Liver (tissue), 9 donors: ENCODE data around the gene PRDX6. TPM values are rescaled to one million over a fixed set of nuclear protein-coding genes. Genes with fewer than 3 reads are reported as not detected.

Experiments
- DNase-seq: peaks from one replicate; pipeline ENCODE4 v3.0.0-alpha.2; 2017; ENCODE audit warnings: low spot score
- H3K27ac ChIP-seq, 2 donors: one replicate each; pipeline ENCODE4 v1.7.0; 2013; ENCODE audit warnings: inconsistent platforms in 2 of 2, low read length in 2 of 2, control low read depth in 1 of 2, low read depth in 1 of 2, mild to moderate bottlenecking in 1 of 2
- H3K27me3 ChIP-seq, 4 donors: one replicate each; pipeline versions ENCODE4 v1.6.1 to v1.7.0; 2013; ENCODE audit warnings: low read length in 3 of 4, inconsistent platforms in 1 of 4, mild to moderate bottlenecking in 1 of 4, moderate library complexity in 1 of 4; ENCODE audit not compliant: control insufficient read depth in 4 of 4, insufficient read depth in 4 of 4
- H3K36me3 ChIP-seq, 4 donors: one replicate each; pipeline versions ENCODE4 v1.6.1 to v1.7.0; 2013; ENCODE audit warnings: low read length in 3 of 4, mild to moderate bottlenecking in 3 of 4, low read depth in 1 of 4, moderate library complexity in 1 of 4; ENCODE audit not compliant: control insufficient read depth in 4 of 4, insufficient read depth in 3 of 4
- H3K4me1 ChIP-seq, 4 donors: one replicate each; pipeline versions ENCODE4 v1.6.1 to v1.7.0; 2013; ENCODE audit warnings: low read length in 3 of 4, mild to moderate bottlenecking in 3 of 4, moderate library complexity in 1 of 4; ENCODE audit not compliant: control insufficient read depth in 4 of 4, insufficient read depth in 4 of 4
- H3K4me3 ChIP-seq, 3 donors: one replicate each; pipeline versions ENCODE4 v1.6.1 to v1.7.0; 2013; ENCODE audit warnings: low read length in 3 of 3, control low read depth in 1 of 3, low read depth in 1 of 3, mild to moderate bottlenecking in 1 of 3
- H3K9ac ChIP-seq, 2 donors: one replicate each; pipeline ENCODE4 v1.7.0; 2013; ENCODE audit warnings: low read length in 2 of 2, mild to moderate bottlenecking in 2 of 2, moderate library complexity in 2 of 2, control low read depth in 1 of 2, low read depth in 1 of 2
- H3K9me3 ChIP-seq, 4 donors: one replicate each; pipeline versions ENCODE4 v1.6.1 to v1.7.0; 2013; ENCODE audit warnings: low read length in 3 of 4; ENCODE audit not compliant: control insufficient read depth in 4 of 4
- ATF3 ChIP-seq: IDR thresholded peaks from 2 replicates; pipeline ENCODE4 v1.6.1; 2016; ENCODE audit warnings: antibody characterized with exemption
- CTCF ChIP-seq: fragments of 150-350 bp; IDR thresholded peaks from 2 replicates; pipeline ENCODE4 v1.5.1; 2017; ENCODE audit warnings: improper control_type of control experiment, low read depth, low read length; ENCODE audit not compliant: missing input control
- FOXA2 ChIP-seq: IDR thresholded peaks from 2 replicates; pipeline ENCODE4 v1.6.1; 2016; ENCODE audit warnings: antibody characterized with exemption
- GABPA ChIP-seq, 2 donors: IDR thresholded peaks in 1 of 2; conservative IDR thresholded peaks in 1 of 2; 2 replicates each; pipeline ENCODE4 v1.6.1; 2016; ENCODE audit warnings: antibody characterized with exemption in 2 of 2, mild to moderate bottlenecking in 1 of 2, moderate library complexity in 1 of 2
- HNF4A ChIP-seq, 2 donors: conservative IDR thresholded peaks; 2 replicates each; pipeline ENCODE4 v1.6.1; 2016; ENCODE audit warnings: antibody characterized with exemption in 2 of 2, mild to moderate bottlenecking in 2 of 2
- HNF4G ChIP-seq: IDR thresholded peaks from 2 replicates; pipeline ENCODE4 v1.6.1; 2016; ENCODE audit warnings: antibody characterized with exemption
- JUND ChIP-seq, 2 donors: IDR thresholded peaks; 2 replicates each; pipeline ENCODE4 v1.6.1; 2016; ENCODE audit warnings: antibody characterized with exemption in 2 of 2
- MAX ChIP-seq: IDR thresholded peaks from 2 replicates; pipeline ENCODE4 v1.6.1; 2016; ENCODE audit warnings: antibody characterized with exemption
- NR2F2 ChIP-seq: IDR thresholded peaks from 2 replicates; pipeline ENCODE4 v1.6.1; 2016; ENCODE audit warnings: antibody characterized with exemption
- RAD21 ChIP-seq, 2 donors: IDR thresholded peaks; 2 replicates each; pipeline ENCODE4 v1.6.1; 2016; ENCODE audit warnings: antibody characterized with exemption in 2 of 2, mild to moderate bottlenecking in 2 of 2
- REST ChIP-seq: IDR thresholded peaks from 2 replicates; pipeline ENCODE4 v1.6.1; 2016; ENCODE audit warnings: antibody characterized with exemption, mild to moderate bottlenecking
- RXRA ChIP-seq, 2 donors: IDR thresholded peaks; 2 replicates each; pipeline ENCODE4 v1.6.1; 2017 to 2018; ENCODE audit warnings: antibody characterized with exemption in 2 of 2, mild to moderate bottlenecking in 1 of 2
- SP1 ChIP-seq: IDR thresholded peaks from 2 replicates; pipeline ENCODE4 v1.6.1; 2018; ENCODE audit warnings: antibody characterized with exemption, mild to moderate bottlenecking
- TAF1 ChIP-seq: conservative IDR thresholded peaks from 2 replicates; pipeline ENCODE4 v1.6.1; 2016; ENCODE audit warnings: antibody characterized with exemption, mild to moderate bottlenecking
- YY1 ChIP-seq: IDR thresholded peaks from 2 replicates; pipeline ENCODE4 v1.6.1; 2016; ENCODE audit warnings: antibody characterized with exemption, mild to moderate bottlenecking
- ZBTB33 ChIP-seq: IDR thresholded peaks from 2 replicates; pipeline ENCODE4 v1.6.1; 2016; ENCODE audit warnings: antibody characterized with exemption
- WGBS: extraction: QIAGEN DNeasy Blood & Tissue Kit; methylation state at CpG from one replicate; pipeline ENCODE4 v1.1.7; 2013; 5-methylcytosine and 5-hydroxymethylcytosine counted together
- polyA plus RNA-seq, 2 donors: library from polyadenylated mRNA; stranded (reverse) in 1 of 2; unstranded in 1 of 2; fragments of 200-250 nt in 1 of 2; fragments of >200 nt in 1 of 2; fragmentation: Nextera tagmentation in 1 of 2; extraction: Ambion mirVana in 1 of 2; gene quantifications; one replicate each; pipeline versions ENCODE4 v1.2.1 to v1.2.3, GENCODE V29; 2013 to 2015
- total RNA-seq, 2 donors: library from RNA; depleted of rRNA; stranded (reverse); fragments of >200 nt; gene quantifications; one replicate each; pipeline ENCODE4 v1.2.3, GENCODE V29; 2014
- donor health status: healthy.
- donor health status: healthy.
- donor health status: healthy.
- donor health status: healthy.
- donor health status: healthy.

The PRDX6 gene
- total and polyA plus RNA-seq, 4 donors: 147 to 370 (median 240) TPM

- H3K36me3 ChIP-seq: no peaks in the 10 kb centered on the region
- TF ChIP-seq GABPA (IDR thresholded peaks at IDR 0.05 in 1 of 2, conservative IDR thresholded peaks at IDR 0.05 in 1 of 2) (no peak), RXRA (IDR thresholded peaks at IDR 0.05) (no peak), HNF4A (conservative IDR thresholded peaks at IDR 0.05) (no peak), SP1 (no peak), YY1 (peak; percentile 19), JUND (IDR thresholded peaks at IDR 0.05) (no peak), REST (no peak)
- WGBS: 27% methylated on average over 5 of the region's 5 CpGs
- H3K4me3 ChIP-seq: peak overlapping the region; percentile 51 to 83 (median 64)
- DNase-seq: no peak
- no peaks in the 10 kb centered on the region for H3K27me3 ChIP-seq
- peak overlapping the region; percentile 33 to 66 for H3K9ac ChIP-seq
- no peaks in the 10 kb centered on the region for H3K9me3 ChIP-seq
- peaks cover 6 to 64% (median 53%) of the 10 kb centered on the region in 4 donors for H3K4me1 ChIP-seq
- peak overlapping the region; percentile 92 to 97 for H3K27ac ChIP-seq
Measured at GRCh38 chr1:173475564-173476196, 1.5 kb upstream of the PRDX6 start.

GRCh38 chr1:173476197-173476664 is 904 bp upstream of the PRDX6 start:
- no peak for TF ChIP-seq RAD21 (IDR thresholded peaks at IDR 0.05)
- H3K9ac ChIP-seq: peak overlapping the region; percentile 66 to 71
- H3K4me1 ChIP-seq: peaks cover 6 to 70% (median 59%) of the 10 kb centered on the region in 4 donors
- H3K36me3 ChIP-seq: peaks cover 0 to 4% (median 3%) of the 10 kb centered on the region in 4 donors
- WGBS: 29% methylated on average over 5 of the region's 5 CpGs
- H3K9me3 ChIP-seq: no peaks in the 10 kb centered on the region
- no peaks in the 10 kb centered on the region for H3K27me3 ChIP-seq
- DNase-seq: no peak
- H3K27ac ChIP-seq: peak overlapping the region; percentile 92 to 97
- H3K4me3 ChIP-seq: peak overlapping the region; percentile 64 to 96 (median 83)

GRCh38 chr1:173476665-173477285 is 360 bp upstream of the PRDX6 start:
- no peaks in the 10 kb centered on the region for H3K9me3 ChIP-seq
- WGBS: under 1% methylated on average over 62 of the region's 62 CpGs
- H3K4me1 ChIP-seq: peaks cover 6 to 75% (median 61%) of the 10 kb centered on the region in 4 donors
- H3K4me3 ChIP-seq: peak overlapping the region; percentile 83 to 96 (median 87)
- H3K36me3 ChIP-seq: peaks cover 3 to 10% (median 9%) of the 10 kb centered on the region in 4 donors
- peak overlapping the region; percentile 56 to 71 for H3K9ac ChIP-seq
- DNase-seq: peak; percentile 93
- no peaks in the 10 kb centered on the region for H3K27me3 ChIP-seq
- H3K27ac ChIP-seq: peak overlapping the region; percentile 99 to 100
- peak; percentile 49 for TF ChIP-seq YY1
- TF ChIP-seq ATF3: no peak
- no peak for TF ChIP-seq MAX
- no peak for TF ChIP-seq JUND (IDR thresholded peaks at IDR 0.05)
- TF ChIP-seq NR2F2: peak; percentile 23
- no peak for TF ChIP-seq HNF4G
- no peak for TF ChIP-seq GABPA (IDR thresholded peaks at IDR 0.05 in 1 of 2, conservative IDR thresholded peaks at IDR 0.05 in 1 of 2)
- no peak for TF ChIP-seq CTCF
- TF ChIP-seq RXRA (IDR thresholded peaks at IDR 0.05): peak in 1 of 2 donors; percentile 6
- peak; percentile 11 for TF ChIP-seq TAF1
- TF ChIP-seq SP1: peak; percentile 11
- TF ChIP-seq ZBTB33: no peak
- no peak for TF ChIP-seq FOXA2
